ENCODE data around the gene FAM149A. TPM values are rescaled to one million over a fixed set of nuclear protein-coding genes. Genes with fewer than 3 reads are reported as not detected.

The FAM149A gene
- total RNA-seq, 2 donors from 2014 or later: 9.9 to 12.8 TPM

DNA sequence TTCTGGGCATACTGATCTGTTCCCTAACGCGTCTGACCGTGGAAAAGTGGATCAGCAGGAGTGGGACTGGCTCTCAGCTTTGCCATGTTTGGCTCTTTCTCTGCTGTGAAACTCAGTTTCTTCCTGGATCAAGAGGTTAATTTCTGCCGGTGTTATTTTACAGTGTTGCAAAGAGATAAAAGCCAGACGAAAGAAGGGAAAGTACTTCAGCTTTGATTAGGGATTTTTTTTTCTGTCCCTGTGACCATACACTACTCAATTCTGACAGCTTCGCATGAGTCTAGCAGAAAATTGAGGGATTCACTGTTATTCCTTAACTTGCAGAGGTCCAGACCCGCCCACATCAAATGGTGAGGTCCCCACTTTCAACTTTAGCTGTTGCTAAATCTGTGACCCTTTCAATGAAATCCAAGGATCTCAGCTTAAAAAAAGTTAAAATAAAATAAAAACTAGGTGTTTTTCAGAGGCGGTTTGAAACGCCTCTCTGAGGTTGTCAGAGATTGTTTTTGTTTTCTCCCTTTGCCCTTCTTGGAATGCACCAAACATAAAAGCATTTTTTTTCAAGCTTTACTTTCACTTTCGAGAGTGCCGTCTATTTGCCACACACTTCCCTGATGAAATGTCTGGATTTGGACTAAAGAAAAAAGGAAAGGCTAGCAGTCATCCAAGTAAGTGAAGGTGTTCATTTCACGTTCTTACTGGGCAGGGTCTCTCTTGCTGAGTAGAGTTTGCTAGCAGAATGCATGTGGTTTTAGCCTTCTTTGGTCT, 35.7 kb upstream of the FAM149A start, which contains the start of gene TLR3:
Gene TLR3 (plus strand): TSS at position 576 of the 768 bp plus-strand sequence. CDS start 7,464 bp downstream, outside the sequence.
- DNase-seq (ENCODE audit: low spot score) (no peak), ATAC-seq (ENCODE audit: insufficient number of reproducible peaks, low FRiP score, low read depth) (peak; percentile 17)
- Histone ChIP-seq H3K27ac (peak within 1 kb of the TSS; percentile 12 to 51), H3K27me3 (replicated peaks; ENCODE audit: insufficient read depth) (no peaks in the 10 kb centered on the region), H3K36me3 (no peaks in the 10 kb centered on the region), H3K4me1 (ENCODE audit: control insufficient read depth in 1 of 2, low read depth in 2 of 2) (peaks cover 0 to 7% of the 10 kb centered on the region in 2 donors), H3K9me3 (no peaks in the 10 kb centered on the region), H3K4me3 (peak within 1 kb of the TSS; percentile 76)
- TF ChIP-seq, protein P1, sequence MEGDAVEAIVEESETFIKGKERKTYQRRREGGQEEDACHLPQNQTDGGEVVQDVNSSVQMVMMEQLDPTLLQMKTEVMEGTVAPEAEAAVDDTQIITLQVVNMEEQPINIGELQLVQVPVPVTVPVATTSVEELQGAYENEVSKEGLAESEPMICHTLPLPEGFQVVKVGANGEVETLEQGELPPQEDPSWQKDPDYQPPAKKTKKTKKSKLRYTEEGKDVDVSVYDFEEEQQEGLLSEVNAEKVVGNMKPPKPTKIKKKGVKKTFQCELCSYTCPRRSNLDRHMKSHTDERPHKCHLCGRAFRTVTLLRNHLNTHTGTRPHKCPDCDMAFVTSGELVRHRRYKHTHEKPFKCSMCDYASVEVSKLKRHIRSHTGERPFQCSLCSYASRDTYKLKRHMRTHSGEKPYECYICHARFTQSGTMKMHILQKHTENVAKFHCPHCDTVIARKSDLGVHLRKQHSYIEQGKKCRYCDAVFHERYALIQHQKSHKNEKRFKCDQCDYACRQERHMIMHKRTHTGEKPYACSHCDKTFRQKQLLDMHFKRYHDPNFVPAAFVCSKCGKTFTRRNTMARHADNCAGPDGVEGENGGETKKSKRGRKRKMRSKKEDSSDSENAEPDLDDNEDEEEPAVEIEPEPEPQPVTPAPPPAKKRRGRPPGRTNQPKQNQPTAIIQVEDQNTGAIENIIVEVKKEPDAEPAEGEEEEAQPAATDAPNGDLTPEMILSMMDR (IDR thresholded peaks at IDR 0.05): no peak

DNA sequence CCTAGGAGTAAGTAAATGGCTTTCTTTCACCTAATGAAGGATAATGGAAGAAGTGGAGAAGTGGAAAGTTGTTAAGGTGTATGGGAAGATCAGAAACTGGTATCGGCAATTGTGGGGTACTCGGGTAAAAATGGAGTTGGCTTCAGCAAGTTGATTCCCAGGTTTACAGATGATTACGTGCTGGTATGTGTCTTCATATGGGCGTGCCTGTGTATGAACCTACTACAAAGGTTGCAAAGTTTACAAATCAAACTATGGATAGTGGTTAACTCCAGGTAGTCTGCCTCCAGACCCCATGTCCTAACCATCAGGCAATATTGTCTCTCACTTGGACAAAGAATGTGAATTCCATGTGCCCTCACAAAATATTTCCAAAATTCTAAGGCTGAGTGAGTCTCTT, 34.8 kb upstream of the FAM149A start:
- Histone ChIP-seq H3K27ac (no peak overlapping the region), H3K4me3 (peak overlapping the region; percentile 76), H3K27me3 (replicated peaks; ENCODE audit: insufficient read depth) (no peaks in the 10 kb centered on the region), H3K9me3 (no peaks in the 10 kb centered on the region), H3K36me3 (no peaks in the 10 kb centered on the region), H3K4me1 (ENCODE audit: control insufficient read depth in 1 of 2, low read depth in 2 of 2) (peaks cover 0 to 7% of the 10 kb centered on the region in 2 donors)
- TF ChIP-seq, protein P1 (IDR thresholded peaks at IDR 0.05): no peak
- no peak for ATAC-seq (ENCODE audit: insufficient number of reproducible peaks, low FRiP score, low read depth)
- no peak for DNase-seq (ENCODE audit: low spot score)

DNA sequence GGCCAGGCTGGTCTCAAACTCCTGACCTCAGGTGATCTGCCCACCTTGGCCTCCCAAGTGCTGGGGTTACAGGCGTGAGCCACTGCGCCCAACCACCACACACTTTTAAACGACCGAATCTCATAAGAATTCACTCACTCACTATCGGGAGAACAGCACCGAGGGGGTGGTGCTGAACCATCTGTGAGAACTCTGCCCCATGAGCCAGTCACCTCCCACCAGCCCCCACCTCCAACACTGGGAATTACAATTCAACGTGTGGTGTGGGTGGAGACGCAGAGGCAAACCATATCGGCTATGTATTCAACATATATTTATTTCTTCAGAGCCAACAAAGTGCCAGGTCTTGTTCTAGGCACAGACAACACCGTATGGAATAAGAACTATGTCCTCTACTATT, 32.0 kb upstream of the FAM149A start:
- no peaks in the 10 kb centered on the region for H3K9me3 ChIP-seq
- TF ChIP-seq, protein P1 (IDR thresholded peaks at IDR 0.05): no peak
- no peak for ATAC-seq (ENCODE audit: insufficient number of reproducible peaks, low FRiP score, low read depth)

DNA sequence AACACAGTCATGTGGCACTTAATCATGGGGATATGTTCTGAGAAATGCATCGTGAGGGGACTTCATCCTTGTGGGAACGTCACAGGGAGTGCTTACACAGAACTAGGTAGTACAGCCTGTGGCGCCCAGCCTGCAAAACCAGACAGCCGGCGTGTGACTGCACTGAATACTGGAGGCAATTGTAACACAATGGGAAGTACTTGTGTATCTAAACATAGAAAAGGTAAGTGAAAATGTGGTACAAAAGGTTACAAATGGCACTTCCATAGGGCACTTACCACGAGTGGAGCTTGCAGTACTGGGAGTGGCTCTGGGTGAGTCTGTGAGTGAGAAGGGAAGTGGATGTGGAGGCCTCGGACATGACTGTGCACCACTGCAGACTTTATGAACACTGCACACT, 30.3 kb upstream of the FAM149A start:
- Histone ChIP-seq H3K4me3 (no peak overlapping the region), H3K27ac (no peak overlapping the region), H3K27me3 (replicated peaks; ENCODE audit: insufficient read depth) (no peaks in the 10 kb centered on the region), H3K36me3 (no peaks in the 10 kb centered on the region), H3K4me1 (ENCODE audit: control insufficient read depth in 1 of 2, low read depth in 2 of 2) (peaks cover 0 to 7% of the 10 kb centered on the region in 2 donors), H3K9me3 (no peaks in the 10 kb centered on the region)
- TF ChIP-seq, protein P1 (IDR thresholded peaks at IDR 0.05): no peak
- no peak for DNase-seq (ENCODE audit: low spot score)
- ATAC-seq (ENCODE audit: insufficient number of reproducible peaks, low FRiP score, low read depth): no peak

More for the DNA sequence above, 32.0 kb upstream of the FAM149A start:
- Histone ChIP-seq H3K27ac (no peak overlapping the region), H3K4me3 (no peak overlapping the region), H3K27me3 (replicated peaks; ENCODE audit: insufficient read depth) (no peaks in the 10 kb centered on the region), H3K36me3 (no peaks in the 10 kb centered on the region), H3K4me1 (ENCODE audit: control insufficient read depth in 1 of 2, low read depth in 2 of 2) (peaks cover 0 to 7% of the 10 kb centered on the region in 2 donors)
- DNase-seq (ENCODE audit: low spot score): no peak

DNA sequence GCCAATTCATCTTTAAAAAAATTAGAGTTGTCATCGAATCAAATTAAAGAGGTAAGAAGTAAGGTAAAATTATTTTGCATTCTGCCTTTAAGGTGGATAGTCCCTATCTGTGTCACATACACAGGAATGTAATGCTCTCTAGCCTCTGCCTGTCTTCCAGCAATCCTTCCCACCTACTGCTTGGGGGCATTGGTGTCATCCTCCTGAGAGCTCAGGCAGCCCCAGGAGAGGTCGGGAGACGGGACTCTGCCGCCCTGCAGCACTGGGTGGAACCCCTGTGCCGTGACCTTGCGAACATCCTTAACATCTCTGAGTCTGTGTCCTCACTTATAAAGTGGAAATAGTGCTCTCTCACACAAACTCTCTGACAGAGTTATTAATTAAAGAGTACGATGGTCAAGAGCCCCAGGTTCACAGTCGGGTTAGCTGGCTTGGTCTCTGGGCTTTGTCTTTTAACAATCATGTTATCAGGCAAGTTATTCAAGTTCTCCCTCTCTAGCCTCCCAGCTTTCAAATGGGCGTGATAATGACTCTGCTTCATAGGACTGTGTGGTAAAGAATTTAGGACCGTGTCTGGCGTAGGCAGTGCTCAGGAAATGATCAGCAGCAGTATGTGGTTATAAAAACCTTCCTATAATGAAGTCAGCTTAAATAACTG, 25.4 kb upstream of the FAM149A start:
- Histone ChIP-seq H3K27me3 (replicated peaks; ENCODE audit: insufficient read depth) (no peaks in the 10 kb centered on the region), H3K4me3 (no peak overlapping the region), H3K27ac (no peak overlapping the region), H3K9me3 (no peaks in the 10 kb centered on the region), H3K4me1 (ENCODE audit: control insufficient read depth in 1 of 2, low read depth in 2 of 2) (no peaks in the 10 kb centered on the region), H3K36me3 (no peaks in the 10 kb centered on the region)
- TF ChIP-seq, protein P1 (IDR thresholded peaks at IDR 0.05): no peak
- ATAC-seq (ENCODE audit: insufficient number of reproducible peaks, low FRiP score, low read depth): no peak
- DNase-seq (ENCODE audit: low spot score): no peak

Data from thoracic aorta (tissue), 2 donors.